ENCODE results near the gene CD38.
"Not testable (repeated sequence)": the region's sequence is repeated elsewhere in the genome, so short reads cannot be mapped to it uniquely, and the experiment has no call there.

CD38 gene

GRCh38 chr4:15778289-15779241 lies at the start of gene CD38:
TSS of gene CD38 (plus strand) at chr4:15778328. CDS start at chr4:15778415, 87 bp downstream.
- no peak for DNase-seq

DNA sequence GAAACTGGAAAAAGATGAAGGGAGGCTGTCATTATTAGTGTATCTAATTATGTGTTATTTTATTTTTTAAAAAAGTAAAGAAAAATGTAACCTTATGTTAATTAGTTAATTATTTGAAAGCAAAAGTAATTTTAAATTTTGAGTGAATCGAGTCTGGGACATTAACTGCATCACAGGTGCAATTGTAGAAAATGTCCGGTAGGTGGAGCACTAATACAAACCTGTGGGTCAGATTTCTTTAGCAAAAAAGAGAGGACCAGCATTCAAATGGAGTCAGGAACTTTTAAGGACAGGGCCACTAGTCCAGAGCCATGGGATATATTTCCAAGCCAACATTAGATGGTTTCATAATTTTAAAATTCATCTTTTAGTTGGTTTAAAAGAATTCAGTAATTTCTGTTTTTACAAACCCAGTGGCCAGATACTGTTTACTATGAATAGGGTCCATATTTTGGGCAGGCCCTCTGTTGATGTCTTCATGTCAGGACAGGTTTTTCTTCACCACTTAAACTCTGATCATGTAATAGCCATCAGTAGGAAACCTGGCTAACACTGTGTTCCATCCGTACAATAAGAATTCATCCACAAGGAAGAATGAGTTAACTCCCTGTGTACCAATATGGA lies 48.1 kb upstream of the CD38 start:
- DNase-seq: peak; percentile 11

- DNase-seq: not testable (repeated sequence)
Observed at GRCh38 chr4:15733061-15733460, 45.1 kb upstream of the CD38 start.

DNA sequence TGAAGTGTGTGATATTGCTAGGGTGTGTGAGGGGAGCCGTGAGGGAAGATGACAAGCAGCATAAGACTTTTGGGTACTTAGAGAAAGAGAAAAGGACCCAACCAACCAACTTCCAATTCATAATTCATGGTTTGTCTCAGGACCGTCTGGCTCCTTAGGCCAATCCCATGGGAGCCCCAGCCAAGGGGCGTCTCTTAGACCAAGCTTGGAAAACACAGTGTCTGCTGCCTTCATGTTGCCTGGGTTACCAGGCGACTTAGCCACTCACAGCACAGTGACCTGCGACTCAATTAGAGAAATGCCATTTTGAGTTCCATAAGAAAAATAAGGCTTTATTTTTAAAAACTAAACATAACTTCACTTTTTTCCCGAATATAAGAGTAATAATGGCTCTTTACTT lies 42.6 kb upstream of the CD38 start:
- no peak for DNase-seq

DNA sequence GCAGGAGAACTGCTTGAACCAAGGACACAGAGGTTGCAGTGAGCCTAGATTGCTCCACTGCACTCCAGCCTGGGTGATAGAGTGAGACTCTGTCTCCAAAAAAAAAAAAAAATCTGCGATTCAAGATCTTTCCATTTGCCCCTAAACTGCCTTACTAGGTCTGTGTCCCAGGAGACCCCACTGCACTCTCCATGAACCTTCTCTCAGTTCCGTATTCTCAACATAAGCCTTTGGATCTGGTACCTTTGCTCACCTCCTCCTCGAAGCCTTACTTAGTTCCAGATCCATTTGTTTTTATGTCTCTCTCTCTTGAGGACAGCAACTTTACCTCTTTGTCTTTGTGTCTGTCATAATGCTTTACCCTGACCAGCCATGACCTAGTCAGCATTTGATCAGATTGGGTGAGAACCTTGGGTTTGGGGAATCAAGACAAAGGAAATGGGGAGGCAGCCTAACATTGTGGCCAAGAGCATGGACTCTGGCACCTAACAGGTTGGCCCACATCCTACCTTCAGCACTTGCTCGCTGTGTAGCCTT lies 41.5 kb upstream of the CD38 start:
- no peak for DNase-seq

DNA sequence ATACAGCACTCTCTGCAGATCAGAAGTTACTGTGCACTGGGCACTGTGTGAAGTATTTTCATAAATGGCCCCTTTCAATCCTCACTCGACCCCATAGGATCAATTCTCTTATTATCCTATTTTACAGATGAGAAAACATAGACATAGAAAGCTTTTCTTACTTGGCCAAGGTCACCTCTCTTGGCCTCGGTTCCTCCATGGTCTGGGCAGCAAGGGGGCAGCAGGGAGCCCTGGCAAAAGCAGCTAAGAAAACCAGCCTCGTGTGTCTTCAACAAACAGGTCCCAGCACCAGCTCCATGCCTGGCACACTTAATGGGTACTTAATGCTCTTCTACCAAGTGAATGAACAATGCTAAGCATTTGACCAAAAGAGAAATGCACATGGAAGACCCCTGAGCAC lies 40.9 kb upstream of the CD38 start:
- DNase-seq: no peak

- DNase-seq: no peak
Observed at GRCh38 chr4:15738877-15739276, 39.3 kb upstream of the CD38 start.

DNA sequence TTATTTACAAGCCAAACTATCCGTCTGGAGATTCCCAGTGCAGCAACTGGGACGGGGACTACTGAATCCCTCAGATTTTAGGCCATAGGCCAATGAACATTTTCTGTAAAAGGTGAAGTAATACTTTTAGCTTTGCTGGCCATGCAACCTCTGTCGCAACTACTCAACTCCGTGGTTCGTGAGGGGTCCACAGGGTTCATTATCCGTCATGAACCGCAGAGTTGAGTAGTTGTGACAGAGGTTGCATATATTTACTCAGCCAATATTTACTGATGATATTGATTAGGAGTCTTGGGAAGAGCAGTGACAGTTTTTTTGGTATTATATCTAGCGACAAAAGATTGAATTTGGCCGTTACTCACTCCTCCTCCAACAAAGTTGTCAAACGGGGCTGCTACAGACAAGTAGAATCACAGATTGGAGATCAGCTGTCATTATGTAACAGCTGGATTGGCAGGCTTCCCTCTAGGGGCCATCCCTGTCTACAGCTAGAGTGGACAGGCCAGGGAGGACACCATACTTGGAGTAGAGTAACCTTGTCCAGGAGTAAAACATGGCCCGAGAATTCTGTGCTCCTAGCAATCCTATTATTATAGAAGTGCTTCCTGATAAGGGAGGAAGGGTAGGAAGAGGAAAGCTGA lies 37.2 kb upstream of the CD38 start:
- DNase-seq: no peak

- no peak for DNase-seq
Observed at GRCh38 chr4:15742083-15742582, 36.0 kb upstream of the CD38 start.

DNA sequence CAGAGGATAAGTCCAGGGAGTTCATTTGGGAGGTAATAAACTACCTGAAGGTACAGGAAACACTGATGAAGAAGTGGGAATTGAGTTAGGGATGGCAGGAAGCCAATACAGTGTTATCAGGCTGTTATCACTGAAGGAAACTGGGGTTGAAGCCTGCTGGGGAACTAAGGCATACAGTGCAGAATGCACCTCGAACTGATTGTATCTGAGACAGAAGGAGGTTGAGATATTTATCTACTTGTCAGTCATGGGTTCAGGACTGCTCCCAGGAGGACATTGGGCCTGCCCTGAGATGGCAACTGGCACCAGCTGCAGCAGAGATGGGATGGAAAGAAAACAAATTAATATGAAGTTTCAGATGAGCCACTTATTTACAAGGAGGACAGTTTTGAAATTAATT lies 35.5 kb upstream of the CD38 start:
- DNase-seq: no peak

- DNase-seq: no peak
Observed at GRCh38 chr4:15744016-15744545, 34.0 kb upstream of the CD38 start.

- no peak for DNase-seq
Observed at GRCh38 chr4:15746110-15746509, 32.0 kb upstream of the CD38 start.

DNA sequence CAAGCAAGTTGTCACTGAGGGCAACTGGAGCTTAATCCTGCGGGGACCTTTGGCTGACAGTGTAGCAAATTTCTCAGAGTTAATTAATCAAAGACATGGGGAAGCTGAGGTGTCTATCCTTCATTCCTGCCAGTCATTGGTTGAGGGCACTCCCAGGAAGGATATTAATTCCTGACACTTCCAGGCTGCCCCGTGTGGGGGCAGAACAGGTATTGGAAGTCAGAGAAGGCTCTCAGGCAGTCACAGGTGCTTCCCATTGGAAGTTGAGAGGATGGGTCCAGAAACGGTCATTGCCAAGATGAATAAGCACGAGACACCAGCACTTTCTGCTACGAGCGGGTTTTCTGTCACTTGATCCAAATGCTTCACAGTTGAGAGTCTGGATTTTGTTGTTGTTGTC lies 29.1 kb upstream of the CD38 start:
- DNase-seq: no peak

DNA sequence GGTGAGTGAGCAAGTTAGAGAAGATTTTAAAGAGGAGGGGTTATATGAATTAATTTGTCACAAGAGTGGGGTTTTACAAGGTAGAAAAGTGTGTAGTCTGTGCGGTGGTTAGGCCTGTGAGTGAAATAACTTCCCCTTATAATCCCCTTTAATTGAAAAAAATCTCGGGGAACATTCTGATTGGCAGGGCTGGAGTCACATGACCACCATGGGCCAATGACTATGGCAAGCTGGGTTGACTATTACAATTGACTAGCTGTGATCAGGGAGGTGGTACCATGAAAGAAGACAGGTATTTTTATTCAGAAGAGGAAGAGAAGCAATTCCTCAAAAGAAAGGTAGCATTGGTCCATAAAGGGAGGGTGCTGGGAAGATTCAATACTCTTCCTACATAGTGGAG lies 27.0 kb upstream of the CD38 start:
- no peak for DNase-seq

DNA sequence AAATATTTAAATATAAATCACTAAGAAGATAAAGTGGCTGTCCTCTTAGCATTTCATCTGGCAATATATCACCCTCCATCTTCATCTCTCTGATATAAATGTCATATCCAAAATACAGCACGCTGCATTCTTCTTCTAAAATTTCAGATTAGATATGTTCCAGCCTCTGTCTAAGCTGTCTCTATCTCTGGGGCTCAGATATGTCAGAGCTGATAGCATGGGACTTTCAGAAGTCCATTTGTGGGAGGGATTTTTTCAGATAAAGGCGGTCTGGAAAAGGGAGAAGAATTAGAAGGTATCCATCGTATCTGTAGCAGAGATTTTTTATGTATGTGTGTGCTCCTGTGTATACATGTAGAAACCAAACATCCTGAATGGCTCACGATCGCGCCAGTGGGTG lies 25.0 kb upstream of the CD38 start:
- no peak for DNase-seq

- no peak for DNase-seq
Observed at GRCh38 chr4:15753786-15754185, 24.3 kb upstream of the CD38 start.

- DNase-seq: no peak
Observed at GRCh38 chr4:15754323-15754722, 23.8 kb upstream of the CD38 start.

- no peak for DNase-seq
Observed at GRCh38 chr4:15755321-15756155, 22.6 kb upstream of the CD38 start.

- no peak for DNase-seq
Observed at GRCh38 chr4:15756361-15756861, 21.7 kb upstream of the CD38 start.

GRCh38 chr4:15757054-15757453 lies 21.1 kb upstream of the CD38 start:
- DNase-seq: no peak

- no peak for DNase-seq
Observed at GRCh38 chr4:15758294-15758693, 19.8 kb upstream of the CD38 start.

GRCh38 chr4:15762460-15762859 lies 15.7 kb upstream of the CD38 start:
- not testable (repeated sequence) for DNase-seq
